HCT116 (cell line): ENCODE measurements around the gene ZC3H13. TPM values are rescaled to one million over a fixed set of nuclear protein-coding genes. Genes with fewer than 3 reads are reported as not detected.

Experiments
- ATAC-seq: fragments of 200-7000 bp; cut with Tn5 transposase; 2 replicates; pipeline ENCODE4 v1.9.1; 2020; ENCODE audit warnings: mild to moderate bottlenecking, moderate library complexity
- BruUV-seq: library from RNA; stranded (reverse); fragments of 400-500 nt; replicated peaks from 2 replicates; lab custom pipeline; 2021; lab: Mats Ljungman, UMichigan
- CTCF ChIA-PET: fragments of 300-600 bp; sonication (Branson Sonifier 250); formaldehyde crosslinking; loops from one replicate; lab custom pipeline; 2021; ENCODE audit warnings: antibody characterized with exemption; lab: Charles Lee
- POLR2A ChIA-PET: fragments of 300-600, 350-600 bp; sonication (Branson Sonifier 250); formaldehyde crosslinking; loops from one replicate; lab custom pipeline; 2021; ENCODE audit warnings: antibody characterized with exemption; lab: Charles Lee
- RAD21 ChIA-PET, 2 experiments: fragments of 300-600 bp; sonication (Branson Sonifier 250); formaldehyde crosslinking; loops; one replicate each; lab custom pipeline; 2023; ENCODE audit warnings: low total read pairs in 2 of 2; ENCODE audit not compliant: uncharacterized antibody in 2 of 2, unreplicated experiment in 2 of 2, low non-redundant PET in 1 of 2; lab: Charles Lee
- DNase-seq: peaks from one replicate; pipeline ENCODE4 v3.0.0-alpha.2; 2010; ENCODE audit warnings: low read depth, low spot score
- H2AFZ ChIP-seq: fragments of 200-600 bp; shearing (Covaris generic), sonication (generic); 2 replicates; pipeline ENCODE4 v1.6.1; 2017; ENCODE audit warnings: low read depth, mixed run types, mixed read lengths, antibody characterized with exemption, low read length; ENCODE audit not compliant: poor library complexity, severe bottlenecking
- H3K27ac ChIP-seq: 2 replicates; pipeline ENCODE4 v1.5.1; 2012; ENCODE audit warnings: low read depth, low read length
- H3K27me3 ChIP-seq: fragments of 200-600 bp; sonication (generic); 2 replicates; pipeline ENCODE4 v1.6.1; 2016; ENCODE audit warnings: mixed run types, low read length, mixed read lengths; ENCODE audit not compliant: insufficient read depth
- H3K36me3 ChIP-seq, 2 experiments: fragments of 200-500 bp in 1 of 2; fragments of 200-600 bp in 1 of 2; sonication (Bioruptor generic) in 1 of 2; sonication (generic) in 1 of 2; 2 replicates each; pipeline versions ENCODE4 v1.5.1 to v1.6.1; 2014 to 2016; ENCODE audit warnings: low read length in 2 of 2, inconsistent platforms in 1 of 2, mixed read lengths in 1 of 2, mixed run types in 1 of 2; ENCODE audit not compliant: insufficient read depth in 2 of 2, control insufficient read depth in 1 of 2
- H3K4me1 ChIP-seq, 2 experiments: fragments of 200-600 bp in 1 of 2; sonication (generic) in 1 of 2; 2 replicates each; pipeline versions ENCODE4 v1.5.1 to v1.6.1; 2012 to 2017; ENCODE audit warnings: low read length in 2 of 2, inconsistent platforms in 1 of 2, mild to moderate bottlenecking in 1 of 2, mixed read lengths in 1 of 2, mixed run types in 1 of 2, moderate library complexity in 1 of 2; ENCODE audit not compliant: insufficient read depth in 2 of 2, control insufficient read depth in 1 of 2
- H3K4me2 ChIP-seq: fragments of 200-600 bp; sonication (generic); 2 replicates; pipeline ENCODE4 v1.6.1; 2017; ENCODE audit warnings: mixed run types, low read length, mixed read lengths
- H3K4me3 ChIP-seq, 2 experiments: fragments of 200-600 bp in 1 of 2; sonication (generic) in 1 of 2; replicated peaks in 1 of 2; 2 replicates each; pipeline ENCODE4 v1.5.1; 2011 to 2016; ENCODE audit warnings: low read length in 2 of 2, control low read depth in 1 of 2, low read depth in 1 of 2, mild to moderate bottlenecking in 1 of 2, mixed read lengths in 1 of 2, mixed run types in 1 of 2
- H3K79me2 ChIP-seq: fragments of 200-600 bp; sonication (generic); 2 replicates; pipeline ENCODE4 v1.6.1; 2017; ENCODE audit warnings: mild to moderate bottlenecking, mixed run types, low read length, moderate library complexity, mixed read lengths; ENCODE audit not compliant: insufficient read depth
- H3K9ac ChIP-seq: fragments of 200-600 bp; sonication (generic); 2 replicates; pipeline ENCODE4 v1.6.1; 2016; ENCODE audit warnings: low read length, mixed read lengths
- H3K9me2 ChIP-seq: fragments of 200-600 bp; sonication (generic), shearing (Covaris generic); 2 replicates; pipeline ENCODE4 v1.6.1; 2017; ENCODE audit warnings: mixed run types, mild to moderate bottlenecking, moderate library complexity; ENCODE audit not compliant: insufficient read depth
- H3K9me3 ChIP-seq, 2 experiments: fragments of 200-500 bp in 1 of 2; fragments of 200-600 bp in 1 of 2; sonication (Bioruptor generic) in 1 of 2; sonication (generic) in 1 of 2; 2 replicates each; pipeline ENCODE4 v1.6.1; 2014 to 2017; ENCODE audit warnings: low read length in 2 of 2, mixed read lengths in 2 of 2, inconsistent platforms in 1 of 2, low read depth in 1 of 2, mild to moderate bottlenecking in 1 of 2, mixed run types in 1 of 2, moderate library complexity in 1 of 2; ENCODE audit not compliant: control insufficient read depth in 1 of 2, insufficient read depth in 1 of 2
- H4K20me1 ChIP-seq: fragments of 200-600 bp; sonication (generic), shearing (Covaris generic); 2 replicates; pipeline ENCODE4 v1.6.1; 2017; ENCODE audit warnings: mixed run types, mild to moderate bottlenecking, moderate library complexity; ENCODE audit not compliant: insufficient read depth
- CBX3 ChIP-seq: IDR thresholded peaks from 2 replicates; pipeline ENCODE4 v1.6.1; 2012; ENCODE audit warnings: low read depth
- CEBPB ChIP-seq: IDR thresholded peaks from 2 replicates; pipeline ENCODE4 v1.6.1; 2012; ENCODE audit warnings: low read depth
- EGR1 ChIP-seq: IDR thresholded peaks from 2 replicates; pipeline ENCODE4 v1.6.1; 2012; ENCODE audit warnings: low read depth
- EZH2 ChIP-seq: fragments of 200-600 bp; sonication (generic); IDR thresholded peaks from 2 replicates; pipeline ENCODE4 v1.6.1; 2017; ENCODE audit warnings: antibody characterized with exemption, mixed run types
- EZH2phosphoT487 ChIP-seq: fragments of 200-600 bp; IDR thresholded peaks from 2 replicates; pipeline ENCODE4 v1.6.1; 2018; ENCODE audit warnings: antibody characterized with exemption, borderline replicate concordance
- FOSL1 ChIP-seq: IDR thresholded peaks from 2 replicates; pipeline ENCODE4 v1.6.1; 2012; ENCODE audit warnings: low read depth
- JUND ChIP-seq: IDR thresholded peaks from 2 replicates; pipeline ENCODE4 v1.6.1; 2012
- MAX ChIP-seq: IDR thresholded peaks from 2 replicates; pipeline ENCODE4 v1.6.1; 2012
- POLR2AphosphoS5 ChIP-seq: IDR thresholded peaks from 2 replicates; pipeline ENCODE4 v1.6.1; 2011; ENCODE audit warnings: mild to moderate bottlenecking, low read depth, low read length, moderate library complexity
- TCF7L2 ChIP-seq: IDR thresholded peaks from 2 replicates; pipeline ENCODE4 v1.7.0; 2011; ENCODE audit warnings: borderline replicate concordance, inconsistent platforms; ENCODE audit not compliant: insufficient read depth, insufficient read length; ENCODE audit errors: extremely low read depth
- ZFX ChIP-seq: fragments of 450-650 bp; IDR thresholded peaks from 2 replicates; pipeline ENCODE4 v1.6.1; 2017
- intact Hi-C: fragments of 100-400 bp; cut with micrococcal nuclease; formaldehyde crosslinking; loops from 2 replicates; pipeline ENCODE4 v1.10.0; 2022
- total RNA-seq: library from RNA; stranded (reverse); gene quantifications from one replicate; pipeline ENCODE4 v1.2.1, GENCODE V29; 2021; ENCODE audit not compliant: unreplicated experiment
- TF ChIP-seq, protein P1 (sequence below): IDR thresholded peaks from 2 replicates; pipeline ENCODE4 v1.6.1; 2012

The ZC3H13 gene
- total RNA-seq, 1 experiment from 2014 or later = 37.9 TPM

DNA sequence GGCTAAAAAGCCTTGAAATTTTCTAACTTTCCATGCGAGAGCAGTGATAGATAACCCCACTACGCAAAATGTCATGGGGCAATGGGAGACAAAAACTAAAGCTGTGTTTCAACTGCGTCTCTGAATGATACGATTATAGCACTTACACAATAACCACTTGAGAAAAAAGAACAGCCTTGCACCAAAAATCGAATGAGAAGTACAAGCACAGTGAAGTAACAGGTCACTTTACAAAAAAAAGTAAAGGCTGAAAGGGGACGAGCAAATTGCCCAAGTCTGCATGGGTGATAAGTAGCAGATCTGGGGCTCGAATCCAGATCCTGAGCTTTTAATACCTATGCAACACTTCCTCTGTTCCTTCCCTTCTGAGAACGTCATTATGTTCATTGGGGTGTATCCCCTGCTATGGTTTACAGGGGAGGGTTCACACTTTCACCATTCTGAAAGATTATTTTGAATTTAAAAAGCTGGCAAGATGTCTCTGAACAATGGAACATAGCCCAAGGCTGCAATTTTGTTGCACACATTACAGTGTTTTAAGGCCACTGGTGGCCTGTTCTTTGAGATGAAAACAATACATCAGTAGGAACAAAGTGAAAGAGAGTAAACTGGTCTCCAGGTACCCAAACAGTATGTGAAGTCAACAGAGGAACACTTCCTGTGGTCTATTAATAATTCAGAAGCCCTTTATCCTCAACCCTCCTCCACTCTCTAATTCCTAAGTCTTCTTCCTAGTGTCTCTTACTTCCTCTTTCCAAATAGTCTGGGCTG is 49.1 kb upstream of the ZC3H13 start:
- intact Hi-C loops = no loop called here
- no peak for ATAC-seq

GRCh38 chr13:46101002-46101401 is 48.5 kb upstream of the ZC3H13 start:
- no peaks in the 10 kb centered on the region for H3K4me1 ChIP-seq
- no peak overlapping the region for H3K4me3 ChIP-seq
- RAD21 ChIA-PET = no interaction called here
- H2AFZ ChIP-seq = no peak overlapping the region
- no peak for TF ChIP-seq JUND
- no peaks in the 10 kb centered on the region for H3K36me3 ChIP-seq
- no peak overlapping the region for H3K9ac ChIP-seq
- CTCF ChIA-PET = no interaction called here
- no peaks in the 10 kb centered on the region for H4K20me1 ChIP-seq
- H3K27ac ChIP-seq = no peak overlapping the region
- POLR2A ChIA-PET = no interaction called here
- no peak overlapping the region for H3K4me2 ChIP-seq
- H3K9me3 ChIP-seq = no peaks in the 10 kb centered on the region
- intact Hi-C loops = no loop called here
- no peaks in the 10 kb centered on the region for H3K79me2 ChIP-seq
- H3K9me2 ChIP-seq = no peaks in the 10 kb centered on the region
- H3K27me3 ChIP-seq = no peaks in the 10 kb centered on the region
- BruUV-seq = no TSS peak
- ATAC-seq = no peak
- no peak for DNase-seq

More for the DNA sequence above, 49.1 kb upstream of the ZC3H13 start:
- Histone ChIP-seq H2AFZ (no peak overlapping the region), H3K9ac (no peak overlapping the region), H3K27ac (no peak overlapping the region), H3K36me3 (no peaks in the 10 kb centered on the region), H4K20me1 (no peaks in the 10 kb centered on the region), H3K27me3 (no peaks in the 10 kb centered on the region), H3K4me1 (no peaks in the 10 kb centered on the region), H3K9me3 (no peaks in the 10 kb centered on the region), H3K4me2 (no peak overlapping the region), H3K79me2 (no peaks in the 10 kb centered on the region), H3K9me2 (no peaks in the 10 kb centered on the region), H3K4me3 (no peak overlapping the region)
- no peak for DNase-seq
- RAD21 ChIA-PET = no interaction called here
- POLR2A ChIA-PET = no interaction called here
- BruUV-seq = no TSS peak
- CTCF ChIA-PET = no interaction called here
- no peak for TF ChIP-seq CBX3
- TF ChIP-seq EZH2 = no peak
- TF ChIP-seq, protein P1, sequence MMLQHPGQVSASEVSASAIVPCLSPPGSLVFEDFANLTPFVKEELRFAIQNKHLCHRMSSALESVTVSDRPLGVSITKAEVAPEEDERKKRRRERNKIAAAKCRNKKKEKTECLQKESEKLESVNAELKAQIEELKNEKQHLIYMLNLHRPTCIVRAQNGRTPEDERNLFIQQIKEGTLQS = no peak
- TF ChIP-seq MAX = no peak
- no peak for TF ChIP-seq FOSL1
- no peak for TF ChIP-seq EZH2phosphoT487
- TF ChIP-seq CEBPB = no peak
- no peak for TF ChIP-seq EGR1
- no peak for TF ChIP-seq ZFX
- TF ChIP-seq TCF7L2 = no peak
- TF ChIP-seq POLR2AphosphoS5 = no peak
